Fibroblast of upper back skin (primary cell): ENCODE results near the gene FASLG.
"Not testable (repeated sequence)": the region's sequence is repeated elsewhere in the genome, so short reads cannot be mapped to it uniquely, and the experiment has no call there.

Source experiments
- DNase-seq: peaks from one replicate; pipeline ENCODE4 v3.0.0-alpha.2; 2013

The FASLG gene

GRCh38 chr1:172658871-172659453, at the start of gene FASLG:
FASLG (plus strand) TSS chr1:172659103; CDS start chr1:172659202, 99 bp downstream.
- DNase-seq = no peak

DNA sequence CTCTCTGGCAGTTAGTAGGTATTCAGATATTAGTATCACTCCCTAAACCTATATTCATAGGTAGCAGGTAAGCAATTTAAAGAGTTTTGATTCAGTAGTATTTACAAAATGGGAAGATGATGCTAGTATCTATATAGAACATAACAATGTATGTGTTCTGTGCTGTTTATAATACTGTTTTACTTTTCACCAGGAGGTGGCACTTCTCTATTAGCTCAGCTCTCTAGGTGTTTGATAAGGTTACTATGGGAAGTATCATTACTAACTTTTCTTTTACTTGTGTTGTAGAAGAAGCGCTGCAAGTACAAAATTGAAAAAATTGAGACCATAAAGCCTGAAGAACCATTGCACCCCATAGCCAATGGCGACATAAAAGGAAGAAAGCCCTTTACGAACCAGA, 49.4 kb upstream of the FASLG start:
- peak; percentile 25 for DNase-seq

- no peak for DNase-seq
Measured at GRCh38 chr1:172612478-172612877, 46.4 kb upstream of the FASLG start.

DNA sequence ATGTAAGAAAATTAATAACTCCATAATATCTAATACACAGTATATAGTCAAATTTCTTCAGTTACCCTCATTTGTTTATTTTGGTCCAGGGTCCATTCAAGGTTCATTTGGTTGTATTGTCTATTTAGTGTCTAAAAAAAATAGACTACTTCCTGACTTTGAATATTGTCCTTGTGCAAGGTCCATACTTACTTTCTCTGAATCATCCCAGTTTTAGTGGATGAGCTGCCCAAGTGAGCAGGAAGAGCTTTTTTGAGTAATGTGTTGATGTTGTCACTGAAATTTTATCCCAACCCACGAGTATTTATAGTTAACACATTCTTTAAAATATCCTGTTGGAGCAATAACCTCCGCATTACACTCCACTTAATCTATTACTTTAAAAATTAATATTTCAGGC, 45.6 kb upstream of the FASLG start:
- peak; percentile 13 for DNase-seq

DNA sequence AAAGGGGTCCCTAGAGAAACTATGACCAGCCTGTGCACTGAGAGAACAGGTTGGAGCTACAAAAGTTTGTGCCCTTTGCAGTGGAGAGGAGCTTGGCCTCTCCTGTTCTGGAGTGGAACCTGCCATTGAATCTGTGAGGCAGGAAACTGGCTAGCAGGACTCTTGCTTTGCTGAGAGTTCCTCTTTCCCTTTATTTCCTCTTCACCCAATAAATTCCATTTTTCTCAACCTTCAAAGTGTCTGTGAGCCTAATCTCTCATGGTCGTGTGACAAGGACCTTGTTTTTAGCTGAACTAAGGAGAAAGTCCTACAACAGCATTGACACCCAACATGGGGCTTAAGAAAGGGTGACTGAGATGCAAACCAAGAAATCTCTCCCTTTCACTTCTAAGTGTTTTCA, 42.7 kb upstream of the FASLG start:
- DNase-seq = no peak

- no peak for DNase-seq
Measured at GRCh38 chr1:172616636-172617035, 42.3 kb upstream of the FASLG start.

- DNase-seq = not testable (repeated sequence)
Measured at GRCh38 chr1:172620603-172621002, 38.3 kb upstream of the FASLG start.

DNA sequence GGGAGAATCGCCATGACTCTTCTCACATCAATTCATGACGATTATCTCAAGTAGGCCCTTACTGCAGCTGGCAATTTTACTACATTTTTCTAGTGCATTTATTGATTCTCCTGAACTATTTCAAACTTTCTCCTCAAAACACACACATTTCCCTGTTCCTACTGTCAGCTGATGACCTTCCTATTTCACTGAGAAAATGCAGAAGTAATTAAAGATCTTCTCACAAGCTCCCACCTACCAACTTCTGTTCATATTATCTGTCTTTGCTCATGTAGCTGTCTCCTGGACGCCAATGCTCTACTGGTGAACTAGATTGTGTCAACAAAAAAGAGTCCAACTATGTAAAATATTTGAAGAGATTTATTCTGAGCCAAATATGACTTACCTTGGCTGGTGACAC, 36.4 kb upstream of the FASLG start:
- DNase-seq = no peak

GRCh38 chr1:172623748-172624147, 35.2 kb upstream of the FASLG start:
- no peak for DNase-seq

DNA sequence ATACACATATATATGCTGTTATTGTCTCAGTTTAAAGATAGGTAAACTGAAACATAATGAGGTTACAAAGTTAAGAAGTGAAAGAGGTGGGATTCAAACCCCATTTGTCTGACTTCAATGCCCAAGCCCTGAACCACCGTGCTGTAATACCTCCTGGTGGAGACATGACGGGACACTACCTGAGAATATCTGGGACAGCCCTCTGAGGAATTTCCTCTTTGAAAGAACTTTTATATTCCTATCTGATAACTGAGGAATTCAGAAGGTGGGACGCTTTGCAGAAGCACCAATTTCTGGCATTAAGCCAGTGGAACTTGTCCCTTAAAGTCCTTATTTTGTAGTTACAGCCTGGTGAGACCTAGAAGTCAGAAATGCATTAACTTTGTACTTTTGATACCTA, 32.1 kb upstream of the FASLG start:
- DNase-seq = no peak

GRCh38 chr1:172627702-172628101, 31.2 kb upstream of the FASLG start:
- DNase-seq = no peak

DNA sequence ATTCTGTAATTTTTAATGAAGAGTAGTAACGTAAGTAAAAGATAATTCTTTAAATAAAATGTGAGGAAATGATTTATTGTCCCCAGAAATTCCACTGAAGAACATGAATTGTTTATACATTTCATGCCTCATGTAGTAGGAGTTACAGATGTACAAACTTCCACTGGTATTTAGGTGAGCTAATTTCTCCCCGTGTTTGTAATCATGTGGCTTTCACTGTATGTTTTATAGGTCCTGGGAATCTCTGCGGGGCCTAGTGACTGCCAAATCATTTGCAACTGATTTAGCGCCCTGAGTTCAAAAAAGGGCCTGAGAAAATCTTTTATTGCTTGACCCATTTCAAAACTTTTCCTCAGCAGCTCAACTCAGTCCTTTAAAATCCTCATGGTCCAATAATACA, 30.5 kb upstream of the FASLG start:
- DNase-seq = peak; percentile 51

- no peak for DNase-seq
Measured at GRCh38 chr1:172629170-172629569, 29.7 kb upstream of the FASLG start.

DNA sequence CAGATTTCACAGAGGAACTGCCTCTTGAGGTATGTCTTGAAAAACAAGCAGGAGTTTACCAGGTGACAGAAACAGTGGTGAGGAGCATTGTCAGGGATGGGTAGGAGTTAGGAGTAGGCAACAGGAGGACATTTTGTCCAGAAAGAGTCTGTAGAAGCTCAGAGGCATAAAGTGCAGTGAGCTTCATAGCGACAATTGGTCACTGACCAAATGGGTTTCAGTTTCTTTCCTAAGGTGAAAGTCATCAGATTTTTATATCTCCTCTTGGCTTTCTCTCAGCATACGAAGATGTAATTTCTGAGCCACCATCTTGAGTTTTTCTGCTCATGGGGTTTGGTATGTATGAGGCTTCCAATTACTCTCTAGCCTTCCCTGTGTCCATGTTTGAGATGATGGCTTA, 29.3 kb upstream of the FASLG start:
- DNase-seq = no peak

DNA sequence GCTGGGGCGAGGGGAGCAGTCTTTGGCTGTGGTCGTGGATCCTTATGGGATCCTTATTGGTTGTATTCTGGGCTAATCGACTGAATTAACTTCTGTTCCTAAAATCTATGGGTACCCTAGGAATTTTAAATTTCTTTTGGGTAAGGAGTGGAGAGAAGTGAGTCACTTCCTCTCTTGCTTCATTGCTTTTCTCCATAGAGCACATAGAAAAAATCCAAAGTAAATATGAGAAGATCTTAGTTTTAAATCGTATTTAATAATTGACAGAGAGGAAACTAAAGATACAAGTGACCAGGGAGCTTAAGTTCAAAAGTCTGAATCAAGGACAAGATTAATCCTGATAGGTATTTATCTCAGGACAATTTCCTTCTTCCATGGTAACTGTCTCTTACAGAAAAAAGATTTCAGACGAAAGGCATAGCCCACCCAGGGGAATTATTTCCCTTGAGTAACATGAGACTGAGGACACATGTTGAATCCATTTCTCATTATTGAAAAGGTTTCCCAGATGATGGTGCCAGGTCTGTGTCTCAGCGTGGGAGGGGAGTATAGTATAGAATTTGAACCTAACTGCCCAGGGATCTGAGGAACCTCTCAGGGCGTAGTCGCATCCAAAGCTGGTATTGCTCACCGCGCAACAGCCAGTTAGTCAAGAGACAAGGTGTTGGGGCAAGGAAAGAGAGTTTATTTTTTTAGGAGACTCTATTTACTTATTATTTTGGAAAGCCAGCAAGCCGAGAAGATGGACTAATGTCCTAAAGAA, 28.7 kb upstream of the FASLG start:
- DNase-seq = no peak

DNA sequence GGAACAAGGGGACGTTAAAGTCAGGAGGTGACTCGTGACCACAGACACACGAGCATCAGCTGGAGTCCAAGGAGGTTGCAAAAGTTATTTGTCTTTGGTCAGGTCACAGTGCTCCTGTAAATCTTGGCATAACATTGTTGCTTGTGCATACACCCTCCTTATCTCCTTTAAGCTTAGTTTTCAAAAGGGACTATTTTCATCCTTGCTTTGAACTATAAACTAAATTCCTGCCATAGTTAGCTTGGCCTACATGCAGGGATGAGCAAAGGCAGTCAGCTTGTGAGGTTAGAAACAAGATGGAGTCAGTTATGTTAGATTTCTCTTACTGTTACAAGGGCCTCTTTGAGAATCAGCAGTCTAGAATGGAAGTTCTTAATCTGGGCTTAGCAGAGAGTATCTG, 28.0 kb upstream of the FASLG start:
- no peak for DNase-seq

DNA sequence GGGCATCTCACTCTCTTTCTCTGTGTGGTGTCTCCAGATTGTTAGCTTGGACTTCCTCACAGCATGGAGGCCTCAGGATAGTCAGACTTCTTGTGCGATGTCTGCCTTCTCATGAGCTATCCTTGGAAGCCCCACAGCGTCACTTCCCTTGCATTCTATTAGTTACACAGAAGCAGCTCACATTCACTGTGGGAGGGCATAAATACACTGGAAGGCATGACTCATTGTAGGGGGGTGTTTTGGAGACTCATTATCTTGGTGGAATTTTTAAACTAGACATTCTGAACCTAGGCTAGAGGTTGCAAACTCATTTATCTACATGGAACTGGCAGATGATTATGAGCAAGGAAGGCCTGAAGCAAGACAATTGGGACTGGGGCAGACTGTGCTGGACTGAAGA, 21.4 kb upstream of the FASLG start:
- DNase-seq = peak; percentile 89

DNA sequence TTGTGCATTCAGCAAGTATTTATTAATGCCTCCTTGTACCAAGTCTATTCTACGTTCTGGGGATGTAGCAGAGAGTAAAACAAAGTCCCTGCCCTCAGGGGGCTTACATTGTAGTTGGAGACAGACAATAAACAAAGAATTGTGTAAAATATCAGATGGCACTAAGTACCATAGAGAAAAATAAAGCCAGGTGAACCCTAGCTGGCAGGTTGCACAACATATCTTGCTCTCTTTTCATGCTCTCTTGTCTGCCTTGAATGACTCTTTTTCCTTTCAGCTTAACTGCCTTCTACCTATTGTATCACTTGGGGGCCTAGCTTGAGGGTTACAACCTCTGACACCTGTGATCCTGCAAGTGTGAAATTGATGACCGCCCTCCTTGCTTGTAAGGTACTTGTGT, 20.7 kb upstream of the FASLG start:
- DNase-seq = no peak

DNA sequence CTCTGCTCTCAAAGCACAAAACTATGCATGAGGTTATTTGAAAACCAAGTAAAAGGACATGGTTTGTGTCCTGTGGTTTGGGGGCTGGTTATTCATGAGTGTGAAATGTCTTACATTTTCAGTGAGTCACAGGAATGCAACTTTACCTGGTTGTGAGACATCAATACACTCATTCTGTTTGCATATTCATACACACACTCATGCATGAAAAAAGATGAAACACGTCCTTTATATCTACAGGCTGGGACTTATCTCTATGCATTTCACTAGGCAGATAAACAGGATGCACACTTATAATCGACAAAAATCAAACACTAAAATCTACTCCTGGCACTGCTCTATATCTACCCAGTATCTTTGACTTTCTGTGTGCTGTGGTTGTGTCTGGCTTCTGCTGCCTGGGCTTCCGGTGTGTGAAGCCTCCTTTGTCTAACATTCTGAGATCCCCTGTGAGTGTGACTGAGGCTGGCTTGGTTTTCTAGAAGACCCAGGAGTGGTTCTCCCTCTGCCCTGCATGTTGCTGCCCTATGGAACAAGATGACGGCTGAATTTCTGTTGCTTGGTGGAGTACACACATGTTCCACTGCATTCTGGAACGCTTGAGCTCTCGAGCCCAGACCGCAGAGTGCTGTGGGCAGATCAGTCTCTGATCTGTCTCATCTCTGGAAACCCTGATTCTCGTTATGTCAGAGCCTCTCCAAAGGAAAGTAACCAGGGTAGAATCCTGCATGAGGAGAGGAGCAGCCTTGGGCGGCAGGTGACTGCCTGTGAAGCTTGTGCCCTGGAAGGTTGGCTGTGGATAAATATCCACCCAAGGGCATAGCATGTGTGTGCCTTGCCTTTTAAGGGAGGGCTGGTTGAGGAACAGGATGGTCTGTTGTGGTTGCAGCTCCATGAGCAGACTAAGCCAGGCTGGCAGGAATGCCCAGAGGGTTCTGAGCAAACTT, 19.7 kb upstream of the FASLG start:
- DNase-seq = peak; percentile 98

- DNase-seq = no peak
Measured at GRCh38 chr1:172640111-172640510, 18.8 kb upstream of the FASLG start.

GRCh38 chr1:172641492-172641891, 17.4 kb upstream of the FASLG start:
- no peak for DNase-seq

- no peak for DNase-seq
Measured at GRCh38 chr1:172642970-172643369, 15.9 kb upstream of the FASLG start.

- no peak for DNase-seq
Measured at GRCh38 chr1:172646653-172647052, 12.2 kb upstream of the FASLG start.

- no peak for DNase-seq
Measured at GRCh38 chr1:172647110-172647564, 11.8 kb upstream of the FASLG start.
